ENCODE results near the gene IGF1R. TPM values are rescaled to one million over a fixed set of nuclear protein-coding genes. Genes with fewer than 3 reads are reported as not detected.

Gene IGF1R
- total RNA-seq, 1 experiment from 2014 or later: 125 TPM

DNA sequence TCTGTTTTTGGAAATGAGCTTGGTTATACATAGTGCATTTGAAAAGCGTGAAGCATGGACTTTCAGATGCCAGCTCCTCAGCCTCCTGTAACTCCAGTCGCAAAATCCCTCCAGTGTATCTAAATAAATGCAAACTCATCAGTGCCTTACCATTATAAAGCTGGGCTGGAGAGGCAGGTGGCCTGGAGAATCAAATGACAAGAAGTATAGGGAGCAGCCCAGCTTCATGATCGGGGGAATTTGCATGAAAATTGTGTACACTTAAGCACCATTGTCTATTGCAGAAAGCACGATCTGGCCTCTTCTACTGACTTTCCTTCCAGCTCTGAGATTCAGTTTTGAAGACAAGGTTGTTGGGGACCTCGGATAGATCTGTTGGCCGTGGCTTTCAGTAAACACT lies 71.7 kb downstream of the IGF1R start:
- CTCF ChIA-PET: interaction anchor here (1.5 to 2.0 kb wide), 2 partner anchors 48 to 59 kb away, joined by 5 read pairs; no protein-coding TSS in a partner anchor
- H3K4me1 Mint-ChIP-seq: peaks cover 82% of the 10 kb centered on the region
- no peak for DNase-seq (ENCODE audit: low spot score)

DNA sequence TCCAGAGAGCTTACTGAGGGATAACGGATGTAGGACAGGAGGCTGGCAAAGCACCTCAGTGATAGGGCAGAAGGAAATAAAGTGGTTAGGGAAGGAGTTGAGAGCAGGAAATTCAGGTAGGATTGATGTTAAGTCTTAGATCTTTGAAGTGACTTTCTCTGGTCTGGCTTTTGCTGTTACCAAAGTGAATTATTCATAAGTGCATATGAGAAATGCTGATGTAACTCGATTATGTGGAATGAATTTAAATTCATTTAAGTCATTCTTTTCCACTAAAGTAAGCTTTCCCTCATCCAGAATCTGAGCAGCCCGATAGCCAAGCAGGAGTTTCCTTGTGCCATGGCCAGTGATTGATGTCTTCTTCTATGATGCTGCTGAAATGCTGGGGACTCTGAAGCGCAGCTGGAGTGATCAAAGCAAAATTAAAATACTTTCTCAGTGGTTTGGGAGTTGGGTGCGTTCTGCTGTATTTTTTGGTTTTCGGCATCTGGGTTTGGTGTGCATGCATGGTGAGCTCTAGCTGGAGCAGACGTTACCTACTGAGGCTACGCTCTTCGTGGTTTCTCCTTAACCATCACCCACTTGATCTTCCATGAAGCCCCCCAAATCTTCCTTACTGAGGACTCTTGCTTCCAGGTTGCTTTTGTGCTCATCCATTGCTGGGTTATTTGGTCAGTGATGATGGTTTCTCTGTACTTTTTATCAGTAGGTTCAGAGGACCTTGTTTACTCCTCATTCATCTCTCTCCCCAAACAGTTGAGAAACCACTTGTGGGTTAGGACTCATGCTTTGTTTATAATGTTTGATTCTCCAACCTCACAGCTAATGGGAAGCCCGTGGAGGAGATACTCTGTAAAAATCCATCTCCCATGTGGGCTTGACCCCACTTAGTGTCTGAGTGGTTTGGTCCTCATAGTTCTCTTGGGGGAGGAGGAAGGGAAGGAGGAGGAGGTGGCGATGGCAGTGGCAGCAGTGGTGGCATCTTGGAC lies 72.5 kb downstream of the IGF1R start:
- Mint-ChIP-seq H3K4me1 (peaks cover 81% of the 10 kb centered on the region), H3K36me3 (peaks cover 7% of the 10 kb centered on the region; the same call in 1 of the 2 replicates), H3K27me3 (ENCODE audit: low read depth) (no peaks in the 10 kb centered on the region), H3K27ac (peak overlapping the region; percentile 64), H3K4me3 (peak overlapping the region; percentile 32; the same call in 1 of the 2 replicates), H3K9me3 (no peaks in the 10 kb centered on the region)
- DNase-seq (ENCODE audit: low spot score) (no peak), ATAC-seq (no peak)
- POLR2A ChIA-PET: interaction anchor here (0.6 to 1.6 kb wide), 2 partner anchors 28 to 154 kb away, joined by 3 to 4 read pairs; no protein-coding TSS in a partner anchor
- TF ChIP-seq, protein P1, sequence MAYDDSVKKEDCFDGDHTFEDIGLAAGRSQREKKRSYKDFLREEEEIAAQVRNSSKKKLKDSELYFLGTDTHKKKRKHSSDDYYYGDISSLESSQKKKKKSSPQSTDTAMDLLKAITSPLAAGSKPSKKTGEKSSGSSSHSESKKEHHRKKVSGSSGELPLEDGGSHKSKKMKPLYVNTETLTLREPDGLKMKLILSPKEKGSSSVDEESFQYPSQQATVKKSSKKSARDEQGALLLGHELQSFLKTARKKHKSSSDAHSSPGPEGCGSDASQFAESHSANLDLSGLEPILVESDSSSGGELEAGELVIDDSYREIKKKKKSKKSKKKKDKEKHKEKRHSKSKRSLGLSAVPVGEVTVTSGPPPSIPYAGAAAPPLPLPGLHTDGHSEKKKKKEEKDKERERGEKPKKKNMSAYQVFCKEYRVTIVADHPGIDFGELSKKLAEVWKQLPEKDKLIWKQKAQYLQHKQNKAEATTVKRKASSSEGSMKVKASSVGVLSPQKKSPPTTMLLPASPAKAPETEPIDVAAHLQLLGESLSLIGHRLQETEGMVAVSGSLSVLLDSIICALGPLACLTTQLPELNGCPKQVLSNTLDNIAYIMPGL (CRISPR knock-in tag; IDR thresholded peaks at IDR 0.05): no peak
- no peak for TF ChIP-seq ZNF138 (CRISPR knock-in tag; conservative IDR thresholded peaks at IDR 0.05)
- no peak for TF ChIP-seq CREB1 (CRISPR knock-in tag; IDR thresholded peaks at IDR 0.05)
- TF ChIP-seq, protein P2, sequence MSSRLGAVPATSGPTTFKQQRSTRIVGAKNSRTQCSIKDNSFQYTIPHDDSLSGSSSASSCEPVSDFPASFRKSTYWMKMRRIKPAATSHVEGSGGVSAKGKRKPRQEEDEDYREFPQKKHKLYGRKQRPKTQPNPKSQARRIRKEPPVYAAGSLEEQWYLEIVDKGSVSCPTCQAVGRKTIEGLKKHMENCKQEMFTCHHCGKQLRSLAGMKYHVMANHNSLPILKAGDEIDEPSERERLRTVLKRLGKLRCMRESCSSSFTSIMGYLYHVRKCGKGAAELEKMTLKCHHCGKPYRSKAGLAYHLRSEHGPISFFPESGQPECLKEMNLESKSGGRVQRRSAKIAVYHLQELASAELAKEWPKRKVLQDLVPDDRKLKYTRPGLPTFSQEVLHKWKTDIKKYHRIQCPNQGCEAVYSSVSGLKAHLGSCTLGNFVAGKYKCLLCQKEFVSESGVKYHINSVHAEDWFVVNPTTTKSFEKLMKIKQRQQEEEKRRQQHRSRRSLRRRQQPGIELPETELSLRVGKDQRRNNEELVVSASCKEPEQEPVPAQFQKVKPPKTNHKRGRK (CRISPR knock-in tag; IDR thresholded peaks at IDR 0.05; ENCODE audit: borderline replicate concordance): no peak
- no peak for TF ChIP-seq KAT7 (CRISPR knock-in tag; IDR thresholded peaks at IDR 0.05; ENCODE audit: borderline replicate concordance)
- TF ChIP-seq ZNF423 (CRISPR knock-in tag; IDR thresholded peaks at IDR 0.05): no peak
- no peak for TF ChIP-seq EMX1 (CRISPR knock-in tag; IDR thresholded peaks at IDR 0.05)
- TF ChIP-seq, protein P3, sequence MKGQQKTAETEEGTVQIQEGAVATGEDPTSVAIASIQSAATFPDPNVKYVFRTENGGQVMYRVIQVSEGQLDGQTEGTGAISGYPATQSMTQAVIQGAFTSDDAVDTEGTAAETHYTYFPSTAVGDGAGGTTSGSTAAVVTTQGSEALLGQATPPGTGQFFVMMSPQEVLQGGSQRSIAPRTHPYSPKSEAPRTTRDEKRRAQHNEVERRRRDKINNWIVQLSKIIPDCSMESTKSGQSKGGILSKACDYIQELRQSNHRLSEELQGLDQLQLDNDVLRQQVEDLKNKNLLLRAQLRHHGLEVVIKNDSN (CRISPR knock-in tag; IDR thresholded peaks at IDR 0.05): no peak
- no peak for TF ChIP-seq RORB (CRISPR knock-in tag; IDR thresholded peaks at IDR 0.05)
- TF ChIP-seq RELA (CRISPR knock-in tag; IDR thresholded peaks at IDR 0.05; ENCODE audit: borderline replicate concordance): no peak
- TF ChIP-seq GRHL2 (CRISPR knock-in tag; IDR thresholded peaks at IDR 0.05; ENCODE audit: insufficient replicate concordance, severe bottlenecking): no peak
- TF ChIP-seq TEAD4 (CRISPR knock-in tag; IDR thresholded peaks at IDR 0.05): no peak
- no peak for TF ChIP-seq GTF2I (CRISPR knock-in tag; conservative IDR thresholded peaks at IDR 0.05)
- TF ChIP-seq, protein P4, sequence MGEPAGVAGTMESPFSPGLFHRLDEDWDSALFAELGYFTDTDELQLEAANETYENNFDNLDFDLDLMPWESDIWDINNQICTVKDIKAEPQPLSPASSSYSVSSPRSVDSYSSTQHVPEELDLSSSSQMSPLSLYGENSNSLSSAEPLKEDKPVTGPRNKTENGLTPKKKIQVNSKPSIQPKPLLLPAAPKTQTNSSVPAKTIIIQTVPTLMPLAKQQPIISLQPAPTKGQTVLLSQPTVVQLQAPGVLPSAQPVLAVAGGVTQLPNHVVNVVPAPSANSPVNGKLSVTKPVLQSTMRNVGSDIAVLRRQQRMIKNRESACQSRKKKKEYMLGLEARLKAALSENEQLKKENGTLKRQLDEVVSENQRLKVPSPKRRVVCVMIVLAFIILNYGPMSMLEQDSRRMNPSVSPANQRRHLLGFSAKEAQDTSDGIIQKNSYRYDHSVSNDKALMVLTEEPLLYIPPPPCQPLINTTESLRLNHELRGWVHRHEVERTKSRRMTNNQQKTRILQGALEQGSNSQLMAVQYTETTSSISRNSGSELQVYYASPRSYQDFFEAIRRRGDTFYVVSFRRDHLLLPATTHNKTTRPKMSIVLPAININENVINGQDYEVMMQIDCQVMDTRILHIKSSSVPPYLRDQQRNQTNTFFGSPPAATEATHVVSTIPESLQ (CRISPR knock-in tag; IDR thresholded peaks at IDR 0.05): no peak
- CTCF ChIA-PET: interaction anchor here (1.5 kb wide), 1 partner anchor 49 kb away, joined by 5 read pairs; no protein-coding TSS in a partner anchor

More for the DNA sequence above, 71.7 kb downstream of the IGF1R start:
- H3K27me3 Mint-ChIP-seq (ENCODE audit: low read depth): no peaks in the 10 kb centered on the region
- 0 out of 2 replicates have a peak, but pooled peaks cover 3% of the 10 kb centered on the region for H3K36me3 Mint-ChIP-seq
- peak overlapping the region; percentile 86 for H3K27ac Mint-ChIP-seq
- no peaks in the 10 kb centered on the region for H3K9me3 Mint-ChIP-seq
- TF ChIP-seq FOXK1 (CRISPR knock-in tag; IDR thresholded peaks at IDR 0.05) (no peak), ZNF138 (CRISPR knock-in tag; conservative IDR thresholded peaks at IDR 0.05) (no peak)
- TF ChIP-seq, protein P5, sequence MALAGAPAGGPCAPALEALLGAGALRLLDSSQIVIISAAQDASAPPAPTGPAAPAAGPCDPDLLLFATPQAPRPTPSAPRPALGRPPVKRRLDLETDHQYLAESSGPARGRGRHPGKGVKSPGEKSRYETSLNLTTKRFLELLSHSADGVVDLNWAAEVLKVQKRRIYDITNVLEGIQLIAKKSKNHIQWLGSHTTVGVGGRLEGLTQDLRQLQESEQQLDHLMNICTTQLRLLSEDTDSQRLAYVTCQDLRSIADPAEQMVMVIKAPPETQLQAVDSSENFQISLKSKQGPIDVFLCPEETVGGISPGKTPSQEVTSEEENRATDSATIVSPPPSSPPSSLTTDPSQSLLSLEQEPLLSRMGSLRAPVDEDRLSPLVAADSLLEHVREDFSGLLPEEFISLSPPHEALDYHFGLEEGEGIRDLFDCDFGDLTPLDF (CRISPR knock-in tag; IDR thresholded peaks at IDR 0.05): no peak
- ATAC-seq: peak; percentile 25
- POLR2A ChIA-PET: interaction anchor here (0.6 to 1.6 kb wide), 2 partner anchors 27 to 155 kb away, joined by 3 to 4 read pairs; no protein-coding TSS in a partner anchor
- peak overlapping the region; percentile 32 for H3K4me3 Mint-ChIP-seq

All from WTC11 (cell line).